NCI-H2171 (cell line): ENCODE data around the gene KIF2A.

Source experiments
- DNase-seq: peaks from one replicate; lab custom pipeline; 2025; lab: John Stamatoyannopoulos, UW

KIF2A gene

DNA sequence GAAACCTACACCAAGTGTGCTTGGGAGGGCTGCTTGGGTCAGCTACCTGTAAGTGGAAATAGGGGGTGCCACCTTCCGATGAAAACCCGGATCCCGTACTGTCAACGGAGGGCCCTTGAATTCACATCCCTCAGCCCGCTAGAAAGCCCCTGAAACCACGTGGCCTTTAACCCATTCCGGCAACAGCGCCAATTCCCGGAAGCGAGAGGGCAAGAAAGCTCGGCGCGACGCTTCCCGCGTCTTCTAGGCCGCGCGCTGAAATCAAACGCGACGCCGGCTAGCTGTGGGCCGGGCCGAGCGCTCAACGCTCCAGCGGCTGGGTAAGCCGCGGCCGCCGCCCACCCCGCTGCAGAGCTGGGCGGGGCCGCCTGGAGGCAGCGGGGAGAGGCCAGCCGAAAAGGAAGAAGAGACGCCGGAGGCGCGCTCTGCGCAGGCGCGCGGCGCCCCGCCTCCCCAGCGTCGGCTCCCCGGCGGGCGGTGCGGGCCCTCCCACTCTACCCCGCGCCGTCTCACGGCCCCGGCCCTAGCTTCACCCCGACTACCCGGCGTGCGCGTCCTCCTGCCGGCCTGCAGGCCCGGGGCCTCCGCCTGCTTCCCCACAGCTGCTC, at the start of gene KIF2A:
TSS of gene KIF2A (plus strand) at position 492 of the 608 bp plus-strand sequence. CDS start 267 bp downstream, outside the sequence.
- DNase-seq: peak; percentile 86

DNA sequence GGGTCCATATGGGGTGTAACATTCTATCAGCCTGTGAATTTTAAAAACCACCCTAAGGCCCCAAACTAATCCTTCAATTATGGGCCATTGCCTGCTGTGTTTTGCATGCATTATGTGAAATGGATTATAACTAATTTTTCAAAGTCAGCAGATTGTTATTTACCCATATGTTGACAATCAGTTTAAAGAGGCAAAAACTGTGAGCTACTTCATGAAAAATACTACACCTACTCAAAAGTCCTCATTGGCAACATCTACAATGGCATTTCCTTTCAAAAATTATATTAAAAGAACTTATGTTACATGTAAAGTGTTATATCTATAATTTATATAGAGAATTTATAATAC, 49.0 kb upstream of the KIF2A start:
- DNase-seq: no peak

DNA sequence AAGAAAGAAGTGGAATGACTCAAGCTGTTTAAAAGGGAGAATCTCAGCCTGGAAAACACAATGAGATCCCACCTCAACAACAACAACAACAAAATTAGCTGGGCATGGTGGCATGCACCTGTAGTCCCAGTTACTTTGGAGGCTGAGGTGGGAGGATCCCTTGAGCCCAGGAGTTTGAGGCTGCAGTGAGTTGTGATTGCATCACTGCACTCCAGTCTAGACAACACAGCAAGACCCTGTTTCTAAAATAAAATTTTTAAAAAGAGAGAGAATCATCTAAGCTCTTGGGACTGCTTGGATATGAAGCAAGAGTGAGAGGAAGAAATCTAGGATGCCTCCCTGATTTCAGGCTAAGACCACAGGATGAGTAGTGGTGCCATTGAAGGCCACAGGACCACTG, 47.4 kb upstream of the KIF2A start:
- DNase-seq: no peak

DNA sequence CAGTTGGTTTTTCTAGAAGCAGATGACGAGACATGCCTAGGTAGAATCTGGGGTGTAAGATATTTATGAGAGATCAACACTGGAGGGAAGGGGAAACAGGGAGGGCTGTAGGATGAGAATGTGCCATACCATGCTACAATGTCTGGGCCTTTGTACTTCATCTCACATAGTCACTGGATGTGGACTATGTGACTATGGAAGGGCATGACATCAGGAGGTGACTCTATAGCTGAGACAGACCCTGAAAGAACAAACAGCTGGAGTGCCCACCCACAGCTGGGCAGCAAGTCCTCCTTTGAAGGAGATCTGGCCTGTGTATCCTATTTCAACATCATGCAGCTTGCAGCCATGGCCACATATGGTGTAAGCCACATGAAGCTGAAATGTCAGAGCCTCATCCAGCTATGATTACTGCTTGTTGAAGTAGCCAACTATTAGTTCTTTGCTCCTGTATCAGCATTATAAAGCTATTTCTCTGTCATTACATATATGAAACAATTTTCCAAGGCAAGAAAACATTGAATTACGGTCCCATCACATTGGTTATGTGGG, 46.2 kb upstream of the KIF2A start:
- DNase-seq: no peak

DNA sequence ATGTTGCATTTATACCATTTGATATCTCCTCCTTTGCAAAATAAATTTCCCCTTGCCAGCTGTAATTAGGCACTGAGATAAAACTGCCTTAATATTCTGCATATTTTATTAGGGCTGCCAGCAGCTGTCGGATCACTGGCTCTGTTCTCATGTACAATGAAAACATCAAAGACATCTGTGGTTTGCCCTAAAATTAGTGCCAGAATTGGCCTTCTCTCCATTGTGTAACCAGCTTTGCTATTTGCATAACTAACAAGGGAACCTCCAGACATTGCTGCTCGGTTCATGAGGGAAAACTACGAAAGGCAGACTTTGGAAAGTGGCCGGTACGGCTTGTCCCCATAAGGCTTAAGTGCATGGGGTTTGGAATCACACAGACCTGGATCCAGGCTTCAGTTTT, 45.5 kb upstream of the KIF2A start:
- no peak for DNase-seq

DNA sequence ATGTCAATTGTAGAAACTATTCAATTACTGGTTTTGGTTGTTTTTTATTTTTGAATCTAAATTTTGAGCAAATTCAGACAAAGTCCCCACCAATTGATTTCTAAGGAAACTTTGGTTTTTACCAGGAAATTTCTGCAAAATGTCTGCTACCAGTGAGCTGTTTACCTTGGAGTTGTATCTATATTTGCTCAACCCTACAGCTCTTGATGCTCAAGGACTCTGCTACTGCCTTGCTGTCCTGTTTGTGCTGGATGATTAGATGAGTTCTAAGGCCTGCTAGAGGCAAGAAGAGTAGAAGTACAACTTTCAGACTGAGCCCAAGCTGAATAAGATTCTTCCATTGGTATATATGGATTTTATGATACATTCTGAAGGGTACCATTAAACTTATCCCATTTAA, 42.6 kb upstream of the KIF2A start:
- DNase-seq: no peak

DNA sequence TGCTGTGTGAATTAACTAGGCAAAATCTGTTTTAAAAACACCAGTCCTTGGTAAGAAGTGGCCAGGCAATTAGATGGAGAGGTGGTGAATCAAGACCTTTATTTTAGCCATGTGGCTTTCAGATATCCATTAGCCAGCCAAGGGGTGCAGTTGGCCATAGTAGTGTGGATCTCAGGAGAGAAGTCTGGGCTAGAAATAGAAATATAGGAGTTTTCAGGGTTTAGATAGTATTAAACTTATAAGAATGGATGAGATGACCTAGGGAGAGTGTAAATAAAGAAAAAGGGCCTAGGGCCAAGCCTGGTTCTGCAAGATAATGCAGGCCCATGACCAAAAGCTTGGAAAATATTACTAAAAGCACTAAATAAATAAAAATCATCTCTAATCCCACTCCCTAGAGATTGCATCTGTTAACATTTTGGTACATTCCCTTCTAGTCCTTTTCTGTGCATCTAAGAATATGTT, 40.3 kb upstream of the KIF2A start:
- no peak for DNase-seq

DNA sequence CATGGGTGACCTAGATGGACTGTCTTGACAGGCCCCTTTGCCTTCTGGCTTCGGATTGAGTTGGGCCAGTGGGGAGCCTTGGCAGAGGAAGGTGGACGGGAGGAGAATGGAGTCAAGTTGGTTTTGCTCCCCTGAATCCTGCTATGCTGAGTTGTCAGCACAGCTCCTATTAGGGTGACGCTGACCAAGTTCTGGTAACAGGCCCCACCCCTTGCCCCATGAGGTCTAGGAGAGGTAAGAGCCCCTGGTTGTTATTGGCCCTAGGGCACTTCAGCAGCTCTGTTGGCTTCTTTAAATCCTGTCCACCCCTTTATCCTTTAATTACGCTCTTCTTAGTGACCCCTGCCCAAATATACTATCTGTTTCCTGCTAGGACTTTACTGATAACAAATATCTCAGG, 39.4 kb upstream of the KIF2A start:
- no peak for DNase-seq

DNA sequence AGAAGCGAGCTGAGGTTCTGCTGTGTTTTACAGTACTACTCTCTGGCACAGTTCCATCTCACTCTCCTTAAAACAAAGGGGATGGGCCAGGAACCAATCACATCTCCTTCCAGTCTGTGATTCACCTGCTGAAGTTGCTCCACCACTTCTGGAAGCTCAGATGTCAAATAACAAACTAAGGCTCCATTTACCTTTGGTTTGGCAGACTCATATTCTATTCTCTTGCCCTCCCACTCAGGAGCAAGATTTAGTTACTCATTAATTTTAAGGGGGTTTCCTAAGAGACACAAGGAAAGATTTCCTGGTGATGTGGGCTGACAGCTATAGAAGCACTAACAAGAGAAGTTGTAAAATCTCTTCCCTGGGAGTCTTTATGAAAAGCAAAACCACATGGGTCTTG, 37.8 kb upstream of the KIF2A start:
- no peak for DNase-seq

DNA sequence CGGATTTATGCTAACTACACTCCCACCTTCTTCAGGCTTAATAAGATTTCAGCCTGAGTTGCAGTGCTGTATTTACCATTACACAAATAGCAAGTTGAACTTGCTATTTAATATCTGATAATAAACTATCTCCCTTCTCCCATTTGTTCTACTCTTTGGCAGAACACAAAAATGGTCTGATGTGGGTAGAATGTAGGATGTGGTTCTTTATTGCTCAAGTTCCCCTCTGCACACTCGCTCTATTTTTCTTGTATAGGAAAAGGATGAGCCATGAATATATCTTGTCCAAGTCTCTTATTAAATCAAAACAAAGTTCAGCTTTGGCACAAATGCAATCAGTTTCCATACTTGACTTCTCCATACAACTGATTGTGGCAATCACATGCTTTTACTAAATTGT, 37.2 kb upstream of the KIF2A start:
- no peak for DNase-seq

DNA sequence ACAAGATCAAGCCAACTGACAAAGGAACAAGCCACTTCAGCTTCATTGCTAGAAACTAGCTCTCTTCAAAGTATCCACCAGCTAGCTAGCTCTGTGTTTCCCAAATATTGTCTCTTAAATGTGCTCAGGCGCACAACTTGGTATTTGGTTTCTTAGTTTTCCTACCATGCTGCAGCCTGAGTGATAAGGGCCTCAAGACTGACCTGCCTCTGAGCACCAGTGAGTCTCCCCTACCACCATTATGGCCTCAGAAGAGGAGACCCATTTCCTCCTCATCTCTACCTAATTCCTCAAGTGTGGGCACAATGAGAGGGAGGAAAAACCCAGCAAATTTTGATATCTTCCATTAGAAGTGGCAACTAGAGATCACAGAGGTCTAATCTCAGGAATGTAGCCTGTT, 34.6 kb upstream of the KIF2A start:
- no peak for DNase-seq

DNA sequence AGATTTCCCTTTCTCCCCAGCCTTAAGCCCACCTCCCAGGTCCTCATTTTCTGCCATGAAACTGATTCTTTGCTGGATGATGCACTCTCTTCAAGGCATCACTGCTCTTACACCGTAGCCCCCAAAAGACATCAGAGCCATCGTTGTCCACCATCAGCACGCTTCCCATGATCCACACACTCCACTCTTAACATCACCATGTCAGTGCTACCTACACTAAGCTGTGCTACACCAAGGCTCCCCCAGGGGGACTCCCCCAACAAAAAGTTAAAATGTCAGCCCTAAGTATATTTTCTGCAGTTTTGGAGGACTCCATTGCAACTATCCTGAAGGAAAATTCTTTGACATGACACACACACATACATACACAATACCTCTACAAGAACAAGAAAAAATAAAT, 34.1 kb upstream of the KIF2A start:
- DNase-seq: no peak

DNA sequence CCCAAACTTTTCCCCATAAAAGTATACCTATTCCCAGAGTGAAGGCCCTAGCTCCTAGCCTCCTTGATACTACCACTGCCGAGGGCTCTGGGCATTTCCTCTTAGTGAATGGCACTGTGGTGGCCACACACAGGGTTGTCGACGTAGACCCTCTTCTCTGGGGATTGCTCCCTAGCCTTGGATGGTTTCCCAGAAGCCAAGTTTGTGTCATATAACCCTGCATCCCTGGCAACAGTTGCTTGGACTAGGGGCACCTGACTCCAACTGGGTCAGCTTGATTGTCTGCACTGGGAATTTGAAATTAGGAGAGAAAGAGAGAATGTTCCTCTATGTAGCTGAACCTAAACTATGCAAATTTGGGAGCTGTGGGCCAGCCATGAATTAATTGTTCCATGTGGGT, 32.3 kb upstream of the KIF2A start:
- no peak for DNase-seq

DNA sequence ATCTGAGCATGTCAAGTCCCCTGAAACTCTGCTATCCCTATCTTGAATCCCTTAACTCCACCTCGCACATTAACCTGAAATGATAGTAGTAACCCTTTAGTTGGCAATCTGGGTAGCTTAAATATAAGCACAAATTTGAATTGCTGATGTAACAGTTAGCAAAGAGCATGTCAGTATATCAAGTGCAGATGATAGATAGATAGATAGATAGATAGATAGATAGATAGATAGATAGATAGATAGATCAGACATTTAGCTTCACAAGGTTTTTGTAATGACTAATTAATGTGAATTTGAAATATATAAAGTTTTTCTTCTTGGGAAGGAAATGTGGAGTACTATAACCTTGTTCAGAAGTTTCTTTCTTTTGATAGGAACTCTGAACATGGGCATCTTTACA, 30.4 kb upstream of the KIF2A start:
- no peak for DNase-seq

DNA sequence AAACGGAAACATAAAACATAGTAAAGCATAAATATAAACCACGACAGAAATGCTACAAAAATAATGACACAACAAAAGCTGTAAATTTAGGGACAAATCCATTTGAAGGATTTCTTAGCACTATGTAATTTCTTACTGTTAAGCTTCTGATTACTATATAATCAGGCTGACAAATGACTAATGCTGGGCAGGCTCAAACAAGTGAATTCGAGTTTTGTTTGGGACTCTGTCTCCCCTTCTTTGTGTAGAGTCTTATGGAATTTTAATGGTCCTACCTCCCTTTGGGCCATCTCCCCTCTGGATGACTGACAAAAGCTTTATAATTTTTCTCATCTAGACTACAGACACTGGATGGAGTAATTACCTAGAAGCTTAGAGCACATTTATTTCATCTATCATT, 24.6 kb upstream of the KIF2A start:
- no peak for DNase-seq

DNA sequence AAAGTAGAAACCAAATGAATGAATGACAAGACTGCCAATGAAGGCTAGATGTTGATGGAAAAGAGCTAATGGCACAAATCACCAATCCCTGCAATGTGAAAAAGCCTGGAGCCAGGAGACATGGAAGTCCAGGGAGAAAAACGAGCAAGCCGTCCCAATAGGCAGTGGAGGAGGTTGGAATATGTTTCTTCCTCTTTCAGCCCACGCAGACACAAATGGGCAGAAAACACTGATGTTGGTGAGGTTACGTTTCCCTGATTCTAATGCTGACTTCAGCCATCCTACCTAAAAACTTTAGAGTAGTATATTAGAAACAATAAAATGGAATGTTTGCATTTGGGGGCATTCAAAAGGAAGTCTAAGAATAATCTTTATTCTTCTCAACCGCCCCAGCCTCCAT, 23.9 kb upstream of the KIF2A start:
- DNase-seq: no peak

DNA sequence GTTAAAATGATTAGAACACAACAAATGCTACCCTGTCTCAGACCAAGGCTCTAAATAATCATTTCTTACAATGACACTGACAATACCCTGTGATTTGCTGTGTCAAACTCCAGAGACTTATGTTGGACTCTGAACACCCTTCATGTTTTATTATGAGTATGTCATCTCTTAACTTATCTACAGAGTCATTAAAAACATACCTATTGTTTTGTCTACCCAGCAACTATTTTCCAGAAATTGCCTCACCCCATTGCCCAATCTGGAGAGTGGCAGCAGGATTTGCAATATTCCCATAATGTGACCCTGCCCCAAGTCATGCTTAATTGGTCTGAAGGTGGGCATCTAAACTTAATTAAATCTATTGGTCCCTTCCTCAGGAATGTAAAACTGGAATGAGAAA, 23.0 kb upstream of the KIF2A start:
- DNase-seq: no peak

DNA sequence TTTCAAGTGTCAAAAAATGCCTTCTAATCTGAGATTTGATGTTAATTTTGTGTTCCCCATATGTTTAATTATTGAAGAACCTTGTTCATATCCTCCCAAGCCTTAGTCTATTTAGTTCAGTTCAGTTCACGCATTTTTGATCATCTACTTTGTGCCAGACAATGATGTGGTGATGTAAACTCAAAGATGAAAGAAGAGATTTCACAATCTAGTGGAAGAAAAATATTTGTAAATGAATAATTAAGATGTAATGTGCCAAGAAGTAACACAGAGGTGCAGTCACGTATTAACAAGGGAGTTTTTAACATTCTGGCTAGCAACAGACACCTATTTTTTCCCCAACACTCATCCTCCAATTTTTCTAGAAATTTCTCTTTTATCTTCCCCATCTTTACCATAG, 22.1 kb upstream of the KIF2A start:
- no peak for DNase-seq

DNA sequence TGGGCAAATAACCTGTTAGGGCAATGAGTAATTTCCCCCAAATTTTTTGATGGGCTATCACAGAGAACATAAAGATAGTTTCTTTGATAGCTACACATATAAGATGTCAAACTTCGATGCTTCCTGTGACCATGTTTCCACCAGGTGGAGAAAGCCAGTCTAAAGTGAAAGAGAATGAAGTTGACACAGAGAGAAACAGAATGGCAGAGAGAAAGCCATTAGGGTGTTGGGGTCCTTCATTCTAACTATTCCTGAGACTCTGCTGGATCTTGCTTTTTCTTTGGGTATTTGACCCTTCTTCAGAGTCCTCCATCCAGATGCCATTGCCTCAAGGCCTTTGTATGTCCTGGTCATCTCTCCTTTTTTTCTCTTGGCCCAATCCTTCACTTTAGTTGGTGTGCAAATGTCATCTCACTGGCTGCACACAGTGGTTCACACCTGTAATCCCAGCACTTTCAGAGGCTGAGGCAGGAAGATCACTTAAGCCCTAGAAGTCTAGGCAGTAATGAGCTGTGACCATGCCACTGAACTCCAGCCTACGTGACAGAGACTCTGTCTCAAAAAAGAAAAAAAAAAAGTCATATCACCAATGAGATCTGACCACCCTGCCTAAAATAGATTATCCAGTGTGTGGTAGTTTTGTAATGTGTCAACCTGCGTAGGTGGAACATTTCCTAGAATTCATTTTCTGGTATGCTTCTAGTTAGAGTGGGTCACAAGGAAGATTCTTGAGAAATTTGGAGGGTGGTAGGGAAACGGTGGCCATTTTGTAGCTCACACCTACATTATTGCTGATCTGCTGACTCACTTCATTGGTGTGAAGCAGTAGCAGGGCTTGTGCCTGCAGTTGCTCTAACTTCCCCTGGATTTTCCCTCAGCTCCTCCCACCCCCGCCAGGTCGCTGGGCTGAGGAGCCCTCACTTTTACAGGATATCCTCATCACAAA, 20.8 kb upstream of the KIF2A start:
- no peak for DNase-seq

DNA sequence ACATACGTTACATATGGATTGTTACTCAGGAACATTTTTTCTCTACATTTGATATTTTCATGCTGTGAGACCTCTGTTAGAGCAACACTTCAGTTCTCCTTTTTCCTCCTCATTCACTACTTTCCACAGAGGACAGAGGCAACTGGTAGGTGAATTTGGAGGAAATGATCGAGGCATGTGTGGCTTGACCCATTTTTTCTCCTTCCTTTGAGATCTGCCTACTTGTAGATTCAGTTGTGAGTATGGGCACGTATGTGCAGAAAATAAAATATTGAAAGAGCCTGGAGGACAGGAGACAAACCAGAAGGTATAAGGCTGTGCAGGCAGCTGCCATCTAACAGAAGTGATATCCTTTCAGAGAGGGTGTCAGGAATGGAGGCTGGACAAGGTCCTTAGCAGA, 19.2 kb upstream of the KIF2A start:
- no peak for DNase-seq

DNA sequence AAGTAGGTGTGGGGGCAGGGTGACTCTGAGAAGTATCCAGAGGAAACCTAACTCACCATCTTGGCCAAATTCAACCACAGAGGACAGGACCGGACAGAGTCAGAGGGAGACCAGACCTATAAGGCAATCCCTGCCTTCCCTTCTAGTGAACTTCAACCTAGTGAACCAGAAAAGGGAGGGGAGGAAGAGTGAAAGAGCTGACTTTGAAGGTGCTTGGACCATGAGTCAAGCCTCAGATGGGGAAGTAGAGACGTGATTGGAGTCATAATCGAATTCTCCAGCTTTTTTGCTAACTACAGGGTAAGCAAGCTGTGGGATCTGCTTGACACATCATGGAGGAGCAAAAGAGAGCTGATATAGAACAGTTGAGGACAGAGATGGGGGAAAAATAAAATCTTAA, 18.8 kb upstream of the KIF2A start:
- DNase-seq: no peak

DNA sequence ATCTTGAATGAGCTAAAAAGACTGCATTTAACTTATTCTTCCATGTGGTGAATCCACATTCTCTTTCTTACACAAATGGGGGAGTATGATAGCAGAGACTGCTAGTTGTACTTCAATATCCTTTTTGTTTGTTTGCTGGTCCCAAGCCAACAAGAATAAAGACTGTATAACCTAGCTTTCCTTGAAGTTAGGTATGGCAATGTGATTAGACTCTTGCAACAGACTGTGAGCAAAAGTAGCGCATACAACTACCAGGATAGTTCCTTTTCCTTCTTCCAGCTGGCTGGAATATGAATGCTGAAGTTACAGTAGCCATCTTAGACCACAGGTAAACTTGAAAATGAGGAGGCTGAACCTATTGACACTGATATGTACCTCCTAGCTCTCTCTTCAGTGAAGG, 17.9 kb upstream of the KIF2A start:
- DNase-seq: no peak

DNA sequence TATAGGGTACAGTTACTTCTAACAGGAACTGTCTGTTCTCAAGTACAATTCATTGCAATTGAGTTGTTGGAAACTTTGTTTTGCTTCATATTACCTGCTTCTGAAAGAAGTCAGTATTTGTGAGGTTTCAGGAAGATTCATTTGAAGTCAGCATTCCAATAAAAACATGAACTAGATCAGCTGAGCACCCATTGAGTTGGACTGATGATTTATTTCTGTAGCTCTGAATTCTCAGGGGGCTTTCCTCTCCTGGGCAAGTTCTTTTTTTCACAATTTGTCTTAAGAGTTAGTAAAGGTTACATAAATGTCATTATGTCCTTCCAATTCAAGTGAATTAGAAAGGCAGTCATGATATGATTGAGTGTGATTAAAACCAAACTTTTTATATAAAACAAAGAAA, 16.2 kb upstream of the KIF2A start:
- no peak for DNase-seq
